TTC549 (cell line): Measurements from ENCODE around the gene TMEM161B.
"Not testable (repeated sequence)": the region's sequence is repeated elsewhere in the genome, so short reads cannot be mapped to it uniquely, and the experiment has no call there.

Source experiments
- FAIRE-seq: peaks from 2 replicates; lab custom pipeline; 2012; peaks lifted over from hg19 to GRCh38; lab: Jason Lieb, UNC

The TMEM161B gene

DNA sequence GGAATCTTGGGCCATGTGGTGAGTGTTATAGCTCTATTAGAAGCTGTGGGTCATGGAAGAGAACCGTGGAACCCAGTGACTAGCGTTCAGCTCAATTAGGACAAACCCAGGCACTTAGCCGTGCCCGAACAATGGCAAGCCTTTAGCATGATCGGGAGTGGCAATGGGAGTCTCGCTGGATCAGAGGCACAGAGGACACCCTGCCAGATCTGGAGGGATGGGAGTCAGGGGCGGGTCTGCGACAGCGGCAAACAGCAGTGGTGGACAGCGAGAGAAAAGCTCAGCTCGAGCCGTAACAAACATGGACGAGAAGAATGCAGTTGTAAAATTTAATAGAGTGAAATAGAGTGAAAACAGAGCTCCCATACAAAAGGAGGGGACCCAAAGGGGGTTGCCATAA, 91.2 kb downstream of the TMEM161B start:
- not testable (repeated sequence) for FAIRE-seq

DNA sequence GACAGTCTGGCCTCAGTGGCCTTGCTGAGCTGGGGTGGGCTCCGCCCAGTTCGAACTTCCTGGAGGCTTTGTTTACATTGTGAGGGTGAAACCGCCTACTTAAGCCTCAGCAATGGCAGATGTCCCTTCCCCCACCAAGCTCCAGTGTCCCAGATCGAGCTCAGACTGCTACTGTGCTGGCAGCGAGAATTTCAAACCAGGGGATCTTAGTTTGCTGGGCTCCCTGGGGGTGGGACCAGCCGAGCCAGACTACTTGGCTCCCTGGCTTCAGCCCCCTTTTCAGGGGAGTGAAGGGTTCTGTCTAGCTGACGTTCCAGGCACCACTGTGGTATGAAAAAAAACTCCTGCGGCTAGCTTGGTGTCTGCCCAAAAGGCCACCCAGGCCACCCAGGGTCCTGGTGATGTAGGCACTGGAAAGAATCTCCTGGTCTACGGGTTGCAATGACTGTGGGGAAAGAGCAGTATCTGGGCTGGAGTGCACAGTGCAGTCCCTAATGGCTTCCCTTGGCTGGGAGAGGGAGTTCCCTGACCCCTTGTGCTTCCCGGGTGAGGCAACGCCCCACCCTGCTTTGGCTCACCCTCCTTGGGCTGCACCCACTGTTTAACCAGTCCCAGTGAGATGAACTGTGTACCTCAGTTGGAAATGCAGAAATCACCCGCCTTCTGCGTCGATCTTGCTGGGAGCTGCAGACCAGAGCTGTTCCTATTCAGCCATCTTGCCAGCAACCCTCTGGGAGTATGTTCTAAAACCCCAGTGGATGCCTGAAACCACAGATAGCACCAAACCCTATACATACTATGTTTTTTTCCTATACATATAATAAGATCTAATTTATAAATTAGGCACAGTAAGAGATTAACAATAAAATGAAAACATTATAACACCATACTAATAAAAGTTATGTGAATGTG, 95.5 kb downstream of the TMEM161B start:
- no peak for FAIRE-seq

- FAIRE-seq: no peak
These were observed 109.1 kb downstream of the TMEM161B start for GRCh38 chr5:88159591-88159990.

DNA sequence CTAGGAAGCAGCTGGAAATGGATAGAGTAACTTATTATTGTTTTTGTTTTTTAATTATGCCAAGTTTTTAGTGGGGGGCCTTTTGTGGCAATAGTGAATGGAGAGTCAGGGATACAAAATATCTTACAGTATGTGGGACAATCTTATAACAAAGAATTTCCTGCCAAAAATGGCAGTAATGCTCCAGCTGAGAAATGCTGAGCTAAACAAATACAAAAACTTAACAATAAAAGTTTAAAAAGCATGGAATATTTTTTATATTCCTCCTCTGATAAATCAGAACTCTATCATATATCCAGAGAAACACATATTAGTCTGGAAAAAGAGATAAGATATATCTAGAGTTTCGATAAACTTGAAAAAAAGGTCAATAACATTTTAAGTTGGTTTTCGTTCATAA, 110.6 kb downstream of the TMEM161B start:
- no peak for FAIRE-seq

- FAIRE-seq: no peak
These were observed 113.8 kb downstream of the TMEM161B start for GRCh38 chr5:88154891-88155290.

GRCh38 chr5:88150747-88151146, 117.9 kb downstream of the TMEM161B start:
- no peak for FAIRE-seq

GRCh38 chr5:88145611-88146467, 122.8 kb downstream of the TMEM161B start:
- FAIRE-seq: no peak

- no peak for FAIRE-seq
These were observed 123.4 kb downstream of the TMEM161B start for GRCh38 chr5:88145221-88145610.
